Ishikawa (cell line): ENCODE data around the gene PTPRN2.

Experiments
- CEBPB ChIP-seq: IDR thresholded peaks from 2 replicates; pipeline ENCODE4 v1.6.1; 2012
- CREB1 ChIP-seq: IDR thresholded peaks from 2 replicates; pipeline ENCODE4 v1.6.1; 2012; ENCODE audit warnings: low read depth
- EP300 ChIP-seq: IDR thresholded peaks from 2 replicates; pipeline ENCODE4 v1.6.1; 2012; ENCODE audit warnings: borderline replicate concordance
- FOXM1 ChIP-seq: IDR thresholded peaks from 2 replicates; pipeline ENCODE4 v1.6.1; 2012; ENCODE audit warnings: low read depth, borderline replicate concordance
- MAX ChIP-seq: IDR thresholded peaks from 2 replicates; pipeline ENCODE4 v1.6.1; 2012
- TEAD4 ChIP-seq: IDR thresholded peaks from 2 replicates; pipeline ENCODE4 v1.6.1; 2012

DNA sequence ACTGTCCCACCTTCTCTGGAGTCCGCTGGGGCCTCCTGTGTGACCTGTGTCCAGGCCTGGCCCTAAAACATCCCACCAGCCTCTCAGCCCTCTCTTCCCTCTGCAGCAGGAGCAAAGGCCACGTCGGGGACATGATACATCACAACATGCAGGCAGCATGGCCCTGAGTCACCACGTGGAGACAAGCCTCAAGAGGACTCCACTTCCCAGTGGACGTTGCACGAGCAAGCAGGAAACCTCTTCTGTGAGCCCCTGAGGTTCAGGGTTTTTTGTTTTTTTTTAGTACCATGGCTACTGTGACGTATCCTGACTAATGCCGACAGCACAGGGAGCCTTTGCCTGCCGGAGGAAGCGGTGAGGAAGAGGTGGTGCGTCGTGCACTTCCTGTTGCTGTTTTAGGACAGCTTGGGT lies 1084.9 kb downstream of the PTPRN2 start:
- no peak for TF ChIP-seq MAX
- no peak for TF ChIP-seq EP300
- no peak for TF ChIP-seq CEBPB
- no peak for TF ChIP-seq FOXM1
- TF ChIP-seq CREB1, result no peak
- no peak for TF ChIP-seq TEAD4
